ENCODE measurements around the gene CWF19L2.

Gene CWF19L2

GRCh38 chr11:107282195-107282594 is 175.4 kb downstream of the CWF19L2 start:
- no peak for DNase-seq
